GM18507 (cell line): Measurements from ENCODE around the gene XKR3.
"Not testable (repeated sequence)": the region's sequence is repeated elsewhere in the genome, so short reads cannot be mapped to it uniquely, and the experiment has no call there.

ENCODE experiments used
- DNase-seq: peaks from one replicate; pipeline ENCODE4 v3.0.0; 2011; ENCODE audit warnings: low read depth; ENCODE audit not compliant: insufficient read length; ENCODE audit errors: extremely low spot score
- FAIRE-seq: peaks from 2 replicates; lab custom pipeline; 2011; peaks lifted over from hg19 to GRCh38; lab: Jason Lieb, UNC

The XKR3 gene

DNA sequence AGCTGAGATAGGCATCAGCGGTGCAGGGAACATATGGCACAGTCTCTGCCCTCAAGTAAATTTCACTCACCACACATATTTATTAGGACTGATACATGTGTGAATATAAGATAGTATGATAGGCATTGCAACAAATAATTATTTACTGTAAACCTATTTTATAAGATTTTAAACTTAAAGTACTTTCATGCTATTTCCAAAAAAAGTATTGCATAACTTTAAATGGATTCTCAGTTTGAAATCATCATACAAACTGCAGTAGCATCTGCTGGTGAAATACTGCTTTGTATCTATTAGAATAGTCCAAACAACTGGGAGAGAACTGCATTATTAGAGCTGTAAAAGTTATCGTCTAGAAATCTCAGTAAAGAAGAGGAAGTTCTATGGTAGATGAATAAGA is 63.0 kb downstream of the XKR3 start:
- not testable (repeated sequence) for DNase-seq, FAIRE-seq

GRCh38 chr22:16760416-16760815 is 64.8 kb downstream of the XKR3 start:
- not testable (repeated sequence) for DNase-seq

DNA sequence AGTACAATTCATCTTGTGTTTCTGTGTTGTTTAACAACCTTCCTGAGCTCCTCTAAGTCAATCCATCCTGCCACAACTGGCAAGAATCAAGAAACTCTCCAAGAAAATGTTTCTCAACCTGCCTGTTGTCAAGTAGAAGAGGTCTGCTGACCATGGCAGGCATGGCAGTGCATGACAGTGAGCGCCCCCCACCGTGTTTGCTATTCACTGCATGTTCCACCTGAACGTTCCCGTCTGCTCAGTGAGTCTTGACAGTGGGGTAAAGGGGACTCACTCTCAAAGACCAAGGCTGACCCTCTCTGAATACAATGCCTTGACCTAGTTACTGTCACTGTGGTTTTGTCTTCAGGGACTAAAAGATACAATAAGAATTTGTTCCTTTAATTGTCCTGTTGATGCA is 75.9 kb downstream of the XKR3 start:
- not testable (repeated sequence) for FAIRE-seq, DNase-seq

More at GRCh38 chr22:16760416-16760815, 64.8 kb downstream of the XKR3 start:
- FAIRE-seq, result not testable (repeated sequence)

- DNase-seq, FAIRE-seq: not testable (repeated sequence)
Observed at GRCh38 chr22:16748160-16748929, 76.9 kb downstream of the XKR3 start.

- DNase-seq, FAIRE-seq: not testable (repeated sequence)
Observed at GRCh38 chr22:16747266-16748159, 77.7 kb downstream of the XKR3 start.

- not testable (repeated sequence) for DNase-seq, FAIRE-seq
Observed at GRCh38 chr22:16734271-16734670, 90.9 kb downstream of the XKR3 start.
